SU-DHL-6 (cell line): ENCODE measurements around the gene EVI5.
"Not testable (repeated sequence)": the region's sequence is repeated elsewhere in the genome, so short reads cannot be mapped to it uniquely, and the experiment has no call there.

Source experiments
- H2AFZ ChIP-seq: fragments of 200-600 bp; sonication (generic); 2 replicates; pipeline ENCODE4 v1.6.1; 2014; ENCODE audit warnings: low read depth, mild to moderate bottlenecking, moderate library complexity, mixed read lengths, antibody characterized with exemption, low read length; ENCODE audit not compliant: severe bottlenecking
- H3F3A ChIP-seq: fragments of 200-600 bp; shearing (Covaris generic); 2 replicates; pipeline ENCODE4 v1.6.0; 2016; ENCODE audit warnings: antibody characterized with exemption, mild to moderate bottlenecking; ENCODE audit not compliant: insufficient read depth
- H3K27ac ChIP-seq: fragments of 200-600 bp; sonication (generic); 2 replicates; pipeline ENCODE4 v1.5.1; 2016; ENCODE audit warnings: low read depth, mild to moderate bottlenecking, low read length, moderate library complexity, mixed read lengths
- H3K27me3 ChIP-seq: fragments of 200-600 bp; sonication (generic), shearing (Covaris generic); 2 replicates; pipeline ENCODE4 v1.6.0; 2014; ENCODE audit warnings: mild to moderate bottlenecking, low read length
- H3K36me3 ChIP-seq: fragments of 200-600 bp; sonication (generic); 2 replicates; pipeline ENCODE4 v1.6.1; 2014; ENCODE audit warnings: mild to moderate bottlenecking, low read length, mixed read lengths
- H3K4me2 ChIP-seq: fragments of 300-600, 200-600 bp; shearing (Covaris generic), sonication (generic); 2 replicates; pipeline ENCODE4 v1.6.0; 2014; ENCODE audit warnings: low read length, low read depth, mild to moderate bottlenecking; ENCODE audit not compliant: poor library complexity, severe bottlenecking
- H3K4me3 ChIP-seq: fragments of 200-600 bp; sonication (generic); 2 replicates; pipeline ENCODE4 v1.5.1; 2014; ENCODE audit warnings: antibody characterized with exemption, low read length, mild to moderate bottlenecking, mixed read lengths; ENCODE audit not compliant: insufficient read depth, poor library complexity, severe bottlenecking
- H3K79me2 ChIP-seq: fragments of 200-600 bp; sonication (generic); 2 replicates; pipeline ENCODE4 v1.6.1; 2014; ENCODE audit warnings: mild to moderate bottlenecking, low read length, moderate library complexity; ENCODE audit not compliant: insufficient read depth
- H3K9ac ChIP-seq: fragments of 200-600 bp; sonication (generic); 2 replicates; pipeline ENCODE4 v1.7.0; 2014; ENCODE audit warnings: mild to moderate bottlenecking, low read length
- H3K9me2 ChIP-seq: fragments of 200-600 bp; sonication (generic); replicated peaks from 2 replicates; pipeline ENCODE4 v1.6.1; 2014; ENCODE audit warnings: low read length; ENCODE audit not compliant: insufficient read depth
- H3K9me3 ChIP-seq: fragments of 200-600 bp; sonication (generic); 2 replicates; pipeline ENCODE4 v1.6.1; 2014; ENCODE audit warnings: low read length, mixed read lengths; ENCODE audit not compliant: insufficient read depth
- H4K20me1 ChIP-seq: fragments of 200-600 bp; sonication (generic); 2 replicates; pipeline ENCODE4 v1.6.1; 2014; ENCODE audit warnings: low read depth, mild to moderate bottlenecking, antibody characterized with exemption, low read length, moderate library complexity, mixed read lengths
- EZH2phosphoT487 ChIP-seq: fragments of 200-600 bp; sonication (generic), shearing (Covaris generic); conservative IDR thresholded peaks from 2 replicates; pipeline ENCODE4 v1.6.1; 2018; ENCODE audit warnings: mild to moderate bottlenecking, antibody characterized with exemption, low read length, moderate library complexity, mixed read lengths
- TF ChIP-seq, protein P1 (sequence below): fragments of 200-600 bp; sonication (generic); IDR thresholded peaks from one replicate; pipeline ENCODE4 v1.5.1; 2017; ENCODE audit warnings: antibody characterized with exemption, mild to moderate bottlenecking, low read length, moderate library complexity; ENCODE audit not compliant: insufficient read depth, poor library complexity, severe bottlenecking

EVI5 gene

GRCh38 chr1:92774407-92774806 is 10.5 kb downstream of the EVI5 start:
- Histone ChIP-seq H3K79me2 (peaks cover 4% of the 10 kb centered on the region; the same call in 1 of the 2 replicates), H2AFZ (no peak overlapping the region), H3K4me2 (no peak overlapping the region)

DNA sequence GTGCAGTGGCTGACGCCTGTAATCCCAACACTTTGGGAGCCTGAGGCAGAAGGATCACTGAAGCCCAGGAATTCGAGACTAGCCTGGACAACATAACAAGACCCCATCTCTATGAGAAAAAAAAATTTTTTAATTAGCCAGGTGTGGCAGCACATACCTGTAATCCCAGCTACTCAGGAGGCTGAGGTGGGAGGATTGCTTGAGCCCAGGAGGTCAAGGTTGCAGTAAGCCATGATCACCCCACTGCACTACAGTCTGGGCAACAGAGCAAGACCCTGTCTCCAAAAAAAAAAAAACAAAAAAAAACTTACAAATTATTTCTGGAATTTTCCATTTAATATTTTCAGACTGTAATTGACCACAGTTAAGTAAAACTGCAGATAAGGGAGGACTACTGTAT is 11.2 kb downstream of the EVI5 start:
- not testable (repeated sequence) for H3K4me3 ChIP-seq, H3K9me3 ChIP-seq, H2AFZ ChIP-seq, H3K9ac ChIP-seq, H3K9me2 ChIP-seq, H4K20me1 ChIP-seq, H3K79me2 ChIP-seq, H3K27me3 ChIP-seq, H3K36me3 ChIP-seq, H3F3A ChIP-seq, H3K27ac ChIP-seq, H3K4me2 ChIP-seq

More at GRCh38 chr1:92774407-92774806, 10.5 kb downstream of the EVI5 start:
- H3K9me3 ChIP-seq, result no peaks in the 10 kb centered on the region
- no peak overlapping the region for H3K27ac ChIP-seq
- H3K9ac ChIP-seq, result no peak overlapping the region
- no peaks in the 10 kb centered on the region for H3K27me3 ChIP-seq
- no peak overlapping the region for H3K4me3 ChIP-seq
- no peaks in the 10 kb centered on the region for H4K20me1 ChIP-seq
- no peak for TF ChIP-seq EZH2phosphoT487
- TF ChIP-seq, protein P1, sequence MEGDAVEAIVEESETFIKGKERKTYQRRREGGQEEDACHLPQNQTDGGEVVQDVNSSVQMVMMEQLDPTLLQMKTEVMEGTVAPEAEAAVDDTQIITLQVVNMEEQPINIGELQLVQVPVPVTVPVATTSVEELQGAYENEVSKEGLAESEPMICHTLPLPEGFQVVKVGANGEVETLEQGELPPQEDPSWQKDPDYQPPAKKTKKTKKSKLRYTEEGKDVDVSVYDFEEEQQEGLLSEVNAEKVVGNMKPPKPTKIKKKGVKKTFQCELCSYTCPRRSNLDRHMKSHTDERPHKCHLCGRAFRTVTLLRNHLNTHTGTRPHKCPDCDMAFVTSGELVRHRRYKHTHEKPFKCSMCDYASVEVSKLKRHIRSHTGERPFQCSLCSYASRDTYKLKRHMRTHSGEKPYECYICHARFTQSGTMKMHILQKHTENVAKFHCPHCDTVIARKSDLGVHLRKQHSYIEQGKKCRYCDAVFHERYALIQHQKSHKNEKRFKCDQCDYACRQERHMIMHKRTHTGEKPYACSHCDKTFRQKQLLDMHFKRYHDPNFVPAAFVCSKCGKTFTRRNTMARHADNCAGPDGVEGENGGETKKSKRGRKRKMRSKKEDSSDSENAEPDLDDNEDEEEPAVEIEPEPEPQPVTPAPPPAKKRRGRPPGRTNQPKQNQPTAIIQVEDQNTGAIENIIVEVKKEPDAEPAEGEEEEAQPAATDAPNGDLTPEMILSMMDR, result no peak
- H3K9me2 ChIP-seq, result no peaks in the 10 kb centered on the region
- no peaks in the 10 kb centered on the region for H3K36me3 ChIP-seq
- H3F3A ChIP-seq, result no peaks in the 10 kb centered on the region; the same call in 1 of the 2 replicates

GRCh38 chr1:92769856-92770255 is 15.1 kb downstream of the EVI5 start:
- TF ChIP-seq, protein P1, result no peak
- no peak for TF ChIP-seq EZH2phosphoT487
- no peaks in the 10 kb centered on the region for H3K9me3 ChIP-seq
- H3K27ac ChIP-seq, result no peak overlapping the region
- no peaks in the 10 kb centered on the region for H3K27me3 ChIP-seq
- H3K4me3 ChIP-seq, result no peak overlapping the region
- H3F3A ChIP-seq, result no peaks in the 10 kb centered on the region; the same call in 1 of the 2 replicates
- peaks cover 4% of the 10 kb centered on the region; the same call in 1 of the 2 replicates for H3K79me2 ChIP-seq
- H4K20me1 ChIP-seq, result no peaks in the 10 kb centered on the region
- no peak overlapping the region for H2AFZ ChIP-seq
- no peaks in the 10 kb centered on the region for H3K36me3 ChIP-seq
- no peaks in the 10 kb centered on the region for H3K9me2 ChIP-seq
- H3K4me2 ChIP-seq, result no peak overlapping the region
- H3K9ac ChIP-seq, result no peak overlapping the region

GRCh38 chr1:92768915-92769314 is 16.0 kb downstream of the EVI5 start:
- Histone ChIP-seq H3K9ac (no peak overlapping the region), H3K79me2 (no peaks in the 10 kb centered on the region), H3K27me3 (no peaks in the 10 kb centered on the region), H3K4me3 (no peak overlapping the region), H3K36me3 (no peaks in the 10 kb centered on the region), H3F3A (no peaks in the 10 kb centered on the region), H3K9me2 (no peaks in the 10 kb centered on the region), H2AFZ (no peak overlapping the region), H3K4me2 (no peak overlapping the region), H3K27ac (no peak overlapping the region), H4K20me1 (no peaks in the 10 kb centered on the region), H3K9me3 (no peaks in the 10 kb centered on the region)
- TF ChIP-seq, protein P1, result no peak
- no peak for TF ChIP-seq EZH2phosphoT487
